Esophagus (tissue), 2 donors: ENCODE data around the gene BTG4. TPM values are rescaled to one million over a fixed set of nuclear protein-coding genes. Genes with fewer than 3 reads are reported as not detected.

Experiments
- H3K27ac ChIP-seq, 2 donors: one replicate each; pipeline ENCODE4 v1.5.1; 2013; ENCODE audit warnings: low read depth in 2 of 2, mild to moderate bottlenecking in 2 of 2, inconsistent platforms in 1 of 2, low read length in 1 of 2, moderate library complexity in 1 of 2
- H3K27me3 ChIP-seq, 2 donors: one replicate each; pipeline ENCODE4 v1.6.1; 2013; ENCODE audit warnings: low read length in 2 of 2, control low read depth in 1 of 2, mild to moderate bottlenecking in 1 of 2; ENCODE audit not compliant: insufficient read depth in 2 of 2, control insufficient read depth in 1 of 2
- H3K36me3 ChIP-seq, 2 donors: one replicate each; pipeline ENCODE4 v1.6.1; 2013; ENCODE audit warnings: low read length in 1 of 2; ENCODE audit not compliant: control insufficient read depth in 2 of 2, insufficient read depth in 2 of 2
- H3K4me1 ChIP-seq, 2 donors: one replicate each; pipeline ENCODE4 v1.6.1; 2013; ENCODE audit warnings: low read length in 1 of 2; ENCODE audit not compliant: control insufficient read depth in 2 of 2, insufficient read depth in 2 of 2
- H3K4me3 ChIP-seq, 2 donors: one replicate each; pipeline ENCODE4 v1.5.1; 2013; ENCODE audit warnings: low read length in 2 of 2, mild to moderate bottlenecking in 2 of 2, low read depth in 1 of 2, moderate library complexity in 1 of 2
- H3K9me3 ChIP-seq, 2 donors: one replicate each; pipeline ENCODE4 v1.6.1; 2013; ENCODE audit warnings: mild to moderate bottlenecking in 2 of 2, low read depth in 1 of 2, low read length in 1 of 2, moderate library complexity in 1 of 2; ENCODE audit not compliant: control insufficient read depth in 2 of 2, insufficient read depth in 1 of 2
- WGBS, 2 donors: extraction: QIAGEN DNeasy Blood & Tissue Kit; methylation state at CpG; one replicate each; pipeline ENCODE4 v1.1.7; 2013; 5-methylcytosine and 5-hydroxymethylcytosine counted together
- polyA plus RNA-seq, 2 donors: library from polyadenylated mRNA; stranded (reverse); fragments of 200-250 nt; gene quantifications; one replicate each; pipeline ENCODE4 v1.2.3, GENCODE V29; 2013
- donor health status: healthy with polysubstance abuse.
- donor health status: Bipolar disorder and iron deficiency.

Gene BTG4
- polyA plus RNA-seq, 2 donors: not detected

DNA sequence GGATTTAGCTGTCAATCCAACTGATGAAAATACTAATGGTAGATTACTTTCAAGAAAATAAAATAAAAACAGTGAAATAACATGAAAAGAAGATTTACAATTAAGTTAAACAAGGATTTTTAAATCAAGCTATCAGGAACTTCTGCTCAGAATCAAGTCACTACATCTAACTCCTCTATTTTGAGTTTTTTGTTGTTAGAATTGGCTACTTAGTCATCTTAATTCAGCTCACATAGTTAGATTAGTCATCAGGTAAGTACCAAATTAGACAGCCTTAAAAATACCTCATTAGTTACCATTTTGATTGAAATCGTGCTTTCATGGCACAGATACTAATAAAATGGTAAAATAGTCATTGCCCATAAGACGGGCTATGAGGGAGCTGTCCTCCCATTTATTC lies 35.8 kb downstream of the BTG4 start:
- H3K9me3 ChIP-seq: no peaks in the 10 kb centered on the region
- no peaks in the 10 kb centered on the region for H3K4me1 ChIP-seq
- WGBS, 2 donors: 29 to 33% methylated on average over 2 of the region's 2 CpGs
- no peaks in the 10 kb centered on the region for H3K27me3 ChIP-seq
- H3K4me3 ChIP-seq: no peak overlapping the region
- no peaks in the 10 kb centered on the region for H3K36me3 ChIP-seq
- H3K27ac ChIP-seq: no peak overlapping the region

DNA sequence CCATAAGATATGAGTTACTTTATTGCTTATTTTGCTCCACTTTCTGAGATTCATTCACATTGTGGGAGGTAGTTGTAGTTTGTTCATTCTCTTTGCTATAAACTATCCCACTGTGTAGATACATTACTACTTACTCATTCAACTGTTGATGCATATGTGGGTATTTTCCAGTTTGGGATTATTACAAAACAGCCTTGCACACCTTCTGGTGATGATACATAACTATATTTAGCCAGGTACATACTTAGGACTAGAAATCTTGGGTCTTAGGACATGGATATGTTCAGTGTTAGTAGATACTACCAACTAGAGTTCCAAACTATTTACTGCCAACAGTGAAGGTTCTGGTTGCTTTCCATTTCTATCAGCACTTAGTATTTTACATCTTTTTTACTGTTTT lies 37.8 kb downstream of the BTG4 start:
- Histone ChIP-seq H3K4me1 (no peaks in the 10 kb centered on the region), H3K27ac (no peak overlapping the region), H3K9me3 (no peaks in the 10 kb centered on the region), H3K27me3 (no peaks in the 10 kb centered on the region), H3K4me3 (no peak overlapping the region), H3K36me3 (no peaks in the 10 kb centered on the region)

DNA sequence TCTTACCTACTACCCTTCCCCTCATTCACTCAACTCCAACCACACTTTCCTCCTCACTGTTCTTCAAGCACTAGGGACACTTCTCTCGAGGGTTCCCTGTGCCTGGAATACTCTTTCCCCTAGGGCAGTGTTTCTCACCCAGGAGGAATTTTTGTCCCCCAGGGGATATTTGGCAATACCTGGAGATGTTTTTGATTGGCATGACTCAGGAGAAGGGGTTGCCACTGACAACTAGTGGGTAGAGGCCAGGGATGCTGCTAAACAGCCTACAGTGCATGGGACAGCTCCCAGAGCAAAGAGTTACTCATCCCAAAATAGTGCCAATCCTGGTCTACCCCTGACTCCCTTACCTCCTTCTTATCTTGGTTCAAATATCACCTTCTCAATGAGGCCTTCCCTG lies 40.0 kb downstream of the BTG4 start:
- H3K27me3 ChIP-seq: no peaks in the 10 kb centered on the region
- H3K27ac ChIP-seq: no peak overlapping the region
- no peaks in the 10 kb centered on the region for H3K36me3 ChIP-seq
- H3K9me3 ChIP-seq: no peaks in the 10 kb centered on the region
- WGBS, 2 donors: 75 to 81% methylated on average over 1 of the region's 1 CpG
- H3K4me1 ChIP-seq: no peaks in the 10 kb centered on the region
- no peak overlapping the region for H3K4me3 ChIP-seq

DNA sequence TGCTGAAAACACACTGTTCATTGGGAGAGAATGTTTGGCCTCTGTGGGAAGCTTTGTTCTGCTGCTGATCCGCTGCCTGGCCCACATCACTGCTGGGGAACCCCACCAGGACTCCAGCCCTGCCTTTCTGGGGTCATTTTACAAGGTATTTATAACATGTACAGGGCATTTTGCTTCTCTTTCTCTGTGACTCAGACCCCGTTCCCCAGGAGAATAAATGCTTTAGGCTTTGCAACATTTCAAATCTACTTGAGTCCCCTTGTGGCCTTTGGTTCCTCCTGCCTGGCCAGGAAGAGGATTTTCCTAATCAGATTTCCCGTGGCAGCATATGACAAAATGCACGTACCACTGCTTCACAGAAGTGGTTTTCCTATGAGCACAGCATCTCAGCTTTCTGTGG lies 43.0 kb downstream of the BTG4 start:
- H3K27ac ChIP-seq: no peak overlapping the region
- H3K4me1 ChIP-seq: no peaks in the 10 kb centered on the region
- 61 to 64% methylated on average over 4 of the region's 4 CpGs for WGBS, 2 donors
- H3K4me3 ChIP-seq: no peak overlapping the region
- H3K36me3 ChIP-seq: no peaks in the 10 kb centered on the region
- H3K9me3 ChIP-seq: no peaks in the 10 kb centered on the region
- no peaks in the 10 kb centered on the region for H3K27me3 ChIP-seq

DNA sequence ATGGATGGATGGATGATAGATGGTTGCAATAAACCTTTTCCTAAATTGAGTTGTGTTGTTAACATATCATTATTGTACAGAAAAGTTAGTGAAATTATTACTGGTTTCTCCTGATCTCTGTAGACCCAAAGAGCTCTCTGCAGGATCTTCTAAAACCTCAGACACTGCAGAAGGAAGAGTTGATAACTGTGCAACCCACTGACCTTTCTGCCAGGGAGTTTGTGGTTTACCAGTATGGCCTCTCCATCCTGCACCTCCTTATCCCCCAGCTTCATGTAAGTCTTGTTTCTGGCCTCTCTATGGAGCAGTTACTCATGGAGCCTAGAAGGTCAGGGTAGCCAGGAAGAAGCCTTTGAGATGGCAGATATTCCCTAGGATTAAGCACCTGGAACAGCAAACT lies 45.6 kb downstream of the BTG4 start:
- Histone ChIP-seq H3K9me3 (no peaks in the 10 kb centered on the region), H3K4me1 (no peaks in the 10 kb centered on the region), H3K4me3 (no peak overlapping the region), H3K27me3 (no peaks in the 10 kb centered on the region), H3K27ac (no peak overlapping the region), H3K36me3 (no peaks in the 10 kb centered on the region)

DNA sequence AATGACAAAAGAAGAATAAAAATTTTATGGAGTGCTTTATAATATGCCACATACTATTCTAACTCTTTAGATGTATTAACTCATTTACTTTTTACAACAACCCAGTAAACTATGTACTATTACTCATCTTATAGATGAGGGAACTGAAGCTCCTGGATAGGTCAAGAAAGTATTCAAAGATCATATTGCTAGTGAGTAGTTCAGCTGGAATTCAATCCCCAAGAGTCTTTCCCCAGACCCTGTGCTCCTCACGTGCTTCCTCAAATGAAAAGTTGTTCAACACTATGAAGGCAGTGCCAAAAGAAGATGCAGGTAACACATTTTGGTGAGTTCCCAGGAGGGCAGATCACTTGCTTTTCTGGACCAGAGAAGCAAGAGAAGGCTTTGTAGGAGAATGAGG lies 46.8 kb downstream of the BTG4 start:
- H3K27me3 ChIP-seq: no peaks in the 10 kb centered on the region
- no peak overlapping the region for H3K4me3 ChIP-seq
- H3K4me1 ChIP-seq: no peaks in the 10 kb centered on the region
- no peak overlapping the region for H3K27ac ChIP-seq
- WGBS, 2 donors: 89 to 91% methylated on average over 1 of the region's 1 CpG
- no peaks in the 10 kb centered on the region for H3K36me3 ChIP-seq
- H3K9me3 ChIP-seq: no peaks in the 10 kb centered on the region

DNA sequence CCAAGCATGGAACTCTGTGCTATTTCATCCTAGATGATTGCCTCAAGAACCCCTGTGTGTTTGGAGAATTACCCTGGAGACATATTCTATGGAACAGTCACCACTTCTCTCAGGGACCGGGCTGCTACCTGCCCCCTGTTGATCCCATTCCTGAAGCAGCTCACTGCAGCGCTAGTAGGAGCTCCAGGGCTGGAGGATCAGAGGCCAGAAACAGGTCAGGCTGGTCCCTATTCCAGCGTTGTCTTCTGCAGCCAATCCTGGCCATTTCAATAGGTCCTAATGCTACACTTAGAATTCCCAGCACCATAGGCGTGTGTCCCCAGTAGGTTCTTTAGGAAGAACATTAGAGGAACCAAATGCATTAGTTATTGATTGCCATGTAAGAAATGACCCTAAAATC lies 48.9 kb downstream of the BTG4 start:
- H3K36me3 ChIP-seq: no peaks in the 10 kb centered on the region
- H3K9me3 ChIP-seq: no peaks in the 10 kb centered on the region
- WGBS, 2 donors: 88 to 91% methylated on average over 4 of the region's 4 CpGs
- no peak overlapping the region for H3K27ac ChIP-seq
- no peak overlapping the region for H3K4me3 ChIP-seq
- H3K27me3 ChIP-seq: no peaks in the 10 kb centered on the region
- no peaks in the 10 kb centered on the region for H3K4me1 ChIP-seq

DNA sequence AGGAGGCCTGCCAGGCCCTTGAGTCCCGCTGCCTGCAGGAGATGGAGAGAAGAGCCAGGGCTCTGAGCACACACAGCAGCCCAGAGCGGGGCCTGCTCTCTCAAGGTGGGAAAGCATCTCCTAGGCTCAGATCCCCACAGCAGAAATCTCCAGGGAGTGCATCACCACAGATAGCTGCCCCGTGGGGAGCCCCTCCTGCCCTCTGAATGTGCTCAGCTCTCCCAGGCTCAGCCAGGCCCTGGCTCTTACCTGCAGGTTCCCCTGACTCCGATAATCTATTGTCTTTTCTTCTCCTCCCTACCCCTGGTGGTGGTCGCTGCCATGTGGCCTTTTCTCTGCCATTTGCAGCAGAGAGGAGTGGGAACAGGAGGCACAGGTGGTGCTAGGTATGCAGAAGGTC lies 49.9 kb downstream of the BTG4 start:
- 77 to 82% methylated on average over 5 of the region's 5 CpGs for WGBS, 2 donors
- Histone ChIP-seq H3K4me3 (no peak overlapping the region), H3K9me3 (no peaks in the 10 kb centered on the region), H3K27ac (no peak overlapping the region), H3K36me3 (no peaks in the 10 kb centered on the region), H3K4me1 (no peaks in the 10 kb centered on the region), H3K27me3 (no peaks in the 10 kb centered on the region)

DNA sequence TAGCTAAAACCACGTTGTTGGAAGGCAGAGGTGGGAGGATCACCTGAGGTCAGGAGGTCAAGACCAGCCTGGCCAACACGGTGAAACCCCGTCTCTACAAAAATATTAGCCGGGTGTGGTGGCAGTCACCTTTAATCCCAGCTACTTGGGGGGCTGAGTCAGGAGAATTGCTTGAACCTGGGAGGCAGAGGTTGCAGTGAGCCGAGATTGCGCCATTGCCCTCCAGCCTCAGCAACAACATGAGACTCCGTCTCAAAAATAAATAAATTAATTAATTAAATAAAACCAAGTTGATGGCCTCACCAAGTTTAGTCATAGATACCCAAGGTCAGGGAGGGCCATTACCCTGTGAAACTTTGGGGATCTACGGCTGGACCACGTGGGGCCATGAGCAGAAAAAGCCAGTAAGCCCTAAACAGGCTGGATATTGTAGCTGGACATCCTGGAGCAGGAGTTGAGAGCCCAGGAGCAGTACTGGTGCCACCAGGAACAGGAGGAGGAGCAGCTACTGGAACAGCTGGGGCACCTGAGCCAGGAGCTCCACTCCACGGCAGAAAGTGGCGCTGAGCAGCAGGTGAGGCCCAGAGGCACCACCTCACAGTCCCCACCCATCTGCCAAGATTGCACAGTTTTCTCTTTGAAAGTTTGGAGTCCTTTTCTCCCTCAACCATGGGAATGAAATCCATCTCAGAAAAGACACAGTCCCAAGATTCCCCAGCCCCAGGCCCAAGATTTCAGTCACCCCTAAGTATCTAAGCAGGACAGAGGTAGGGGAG lies 50.5 kb downstream of the BTG4 start:
- Histone ChIP-seq H3K36me3 (no peaks in the 10 kb centered on the region), H3K27me3 (no peaks in the 10 kb centered on the region), H3K4me1 (no peaks in the 10 kb centered on the region), H3K9me3 (no peaks in the 10 kb centered on the region), H3K27ac (no peak overlapping the region), H3K4me3 (no peak overlapping the region)
- WGBS, 2 donors: 73 to 79% methylated on average over 11 of the region's 11 CpGs

DNA sequence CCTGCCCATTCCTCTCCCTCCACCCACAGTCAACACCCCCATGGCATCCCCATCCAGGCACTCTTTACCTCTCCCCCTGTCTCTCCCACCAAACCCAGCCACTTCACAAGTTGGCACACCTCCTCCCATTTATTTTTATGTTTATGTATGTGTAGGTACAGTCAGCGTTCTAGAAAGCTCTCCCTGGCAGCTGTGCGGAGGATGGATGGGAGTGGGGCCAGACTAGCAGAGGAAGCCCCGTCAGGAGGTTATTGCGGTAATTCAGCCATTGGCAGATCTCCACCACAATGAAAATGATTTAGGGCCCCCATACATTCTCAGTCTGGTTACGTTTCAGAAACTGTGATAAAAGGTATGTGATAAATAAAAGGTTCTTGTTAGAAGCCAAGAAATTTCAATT lies 51.3 kb downstream of the BTG4 start:
- Histone ChIP-seq H3K9me3 (no peaks in the 10 kb centered on the region), H3K27ac (no peak overlapping the region), H3K4me3 (no peak overlapping the region), H3K36me3 (no peaks in the 10 kb centered on the region), H3K27me3 (no peaks in the 10 kb centered on the region), H3K4me1 (no peaks in the 10 kb centered on the region)
- 45 to 59% methylated on average over 5 of the region's 5 CpGs for WGBS, 2 donors
